Islet precursor cell (in vitro differentiated cells): ENCODE measurements around the gene RSRC1.
"Not testable (repeated sequence)": the region's sequence is repeated elsewhere in the genome, so short reads cannot be mapped to it uniquely, and the experiment has no call there.

Experiments used
- DNase-seq: peaks from one replicate; pipeline ENCODE4 v3.0.0-alpha.2; 2018

RSRC1 gene

GRCh38 chr3:158134363-158134762 lies 24.5 kb downstream of the RSRC1 start:
- no peak for DNase-seq

DNA sequence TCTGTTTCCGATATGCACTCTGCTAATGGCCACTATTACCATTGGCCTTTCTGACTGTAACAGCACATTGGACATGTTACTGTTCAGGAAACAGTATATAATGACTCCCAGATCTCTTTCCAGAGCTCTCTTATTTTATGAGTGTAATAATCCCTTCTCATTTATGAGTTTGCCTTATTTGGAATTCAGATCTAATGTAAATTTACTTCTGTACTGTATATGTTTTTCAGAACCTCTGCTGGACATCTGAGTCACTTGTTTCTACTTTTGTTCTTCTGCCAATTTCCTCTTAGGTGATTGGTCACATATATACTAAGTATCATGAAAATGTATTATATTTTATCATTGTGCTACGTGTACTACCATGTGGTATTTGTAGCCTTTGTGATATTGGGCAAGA lies 30.5 kb downstream of the RSRC1 start:
- no peak for DNase-seq

- no peak for DNase-seq
Observed at GRCh38 chr3:158148218-158148617, 38.3 kb downstream of the RSRC1 start.

GRCh38 chr3:158152186-158152585 lies 42.3 kb downstream of the RSRC1 start:
- no peak for DNase-seq

- DNase-seq = no peak
Observed at GRCh38 chr3:158158969-158159368, 49.1 kb downstream of the RSRC1 start.

- no peak for DNase-seq
Observed at GRCh38 chr3:158159714-158160113, 49.8 kb downstream of the RSRC1 start.

DNA sequence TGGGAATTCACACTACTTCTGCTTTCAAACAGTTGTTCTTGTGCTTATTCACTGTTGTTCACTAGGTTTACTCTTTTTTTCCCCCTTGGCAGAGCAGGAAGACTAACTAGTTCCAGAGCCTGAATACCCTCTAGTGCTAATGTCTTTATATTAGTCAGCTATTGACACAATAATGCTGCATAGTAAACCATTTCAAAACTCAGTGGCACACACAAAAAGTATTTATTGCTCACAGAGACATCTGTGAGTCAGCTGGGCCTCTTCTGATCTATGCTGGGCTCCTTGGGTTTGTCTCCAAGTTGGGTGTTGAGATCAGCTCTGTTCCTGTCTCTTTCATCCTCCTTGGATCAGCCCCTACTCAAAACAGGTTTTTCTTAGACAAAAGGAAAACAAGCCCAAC lies 51.1 kb downstream of the RSRC1 start:
- peak; percentile 54 for DNase-seq

- DNase-seq = no peak
Observed at GRCh38 chr3:158165141-158165655, 55.3 kb downstream of the RSRC1 start.

- no peak for DNase-seq
Observed at GRCh38 chr3:158165730-158166129, 55.8 kb downstream of the RSRC1 start.

GRCh38 chr3:158166223-158166622 lies 56.3 kb downstream of the RSRC1 start:
- no peak for DNase-seq

GRCh38 chr3:158167737-158168557 lies 58.1 kb downstream of the RSRC1 start:
- peak; percentile 52 for DNase-seq

GRCh38 chr3:158169091-158169491 lies 59.2 kb downstream of the RSRC1 start:
- no peak for DNase-seq

- DNase-seq = no peak
Observed at GRCh38 chr3:158181096-158181495, 71.2 kb downstream of the RSRC1 start.

DNA sequence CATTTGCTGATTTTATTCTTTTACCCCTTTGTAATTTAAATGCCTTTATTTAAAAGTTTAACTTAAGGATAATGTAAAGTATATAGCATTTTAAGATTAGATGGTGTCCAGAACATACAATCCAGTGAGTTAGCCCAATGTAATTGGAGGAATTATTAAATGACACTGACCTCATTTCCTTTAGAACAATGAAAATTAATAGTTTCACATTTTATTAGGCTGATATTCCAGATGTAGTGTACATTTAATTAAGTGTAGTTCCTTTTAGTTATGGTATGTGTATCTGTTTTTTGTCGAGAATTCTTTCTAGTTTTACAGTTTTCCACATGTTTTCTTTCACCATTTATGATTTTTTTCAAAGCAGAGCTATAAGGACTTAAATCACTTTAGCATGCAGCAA lies 75.8 kb downstream of the RSRC1 start:
- no peak for DNase-seq

GRCh38 chr3:158200955-158201354 lies 91.1 kb downstream of the RSRC1 start:
- DNase-seq = no peak

- no peak for DNase-seq
Observed at GRCh38 chr3:158205324-158205723, 95.4 kb downstream of the RSRC1 start.

DNA sequence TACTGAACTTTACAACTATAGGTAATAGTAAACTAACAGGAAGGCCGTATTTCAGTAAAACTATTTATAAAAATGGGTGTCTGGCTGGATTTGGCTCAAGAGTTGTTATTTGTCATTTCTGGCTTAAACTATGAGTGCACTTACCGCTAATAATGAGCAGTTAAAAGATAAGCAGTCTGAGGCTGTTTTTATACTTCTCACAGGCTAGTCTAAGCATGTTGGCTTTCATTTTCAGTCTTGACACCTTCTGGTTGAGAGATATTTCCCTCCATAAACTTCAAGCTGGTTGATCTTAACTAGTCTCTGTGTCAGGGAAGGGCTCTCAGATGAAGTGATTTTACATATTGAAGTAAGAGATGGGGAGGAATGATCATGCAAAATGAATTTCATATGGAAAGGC lies 96.1 kb downstream of the RSRC1 start:
- DNase-seq = no peak

GRCh38 chr3:158210067-158210466 lies 100.2 kb downstream of the RSRC1 start:
- no peak for DNase-seq

DNA sequence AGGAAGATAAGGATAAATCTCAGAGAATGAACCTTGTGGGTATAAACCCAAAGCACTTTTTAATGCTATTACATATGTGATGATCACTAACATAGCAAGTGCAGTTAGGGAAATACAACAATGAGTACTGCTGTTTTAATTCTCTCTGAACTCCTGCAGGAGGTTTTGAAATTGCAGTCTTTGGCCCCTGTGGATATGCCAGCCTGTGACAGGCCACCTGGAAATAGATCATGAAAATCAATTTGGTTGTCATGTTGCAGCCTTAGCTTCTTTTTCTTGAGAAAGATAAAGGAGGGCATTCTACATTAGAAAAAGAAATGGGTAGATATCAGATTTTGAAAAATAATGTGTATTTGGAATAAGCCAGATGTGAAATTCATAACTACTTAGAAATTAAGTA lies 103.6 kb downstream of the RSRC1 start:
- no peak for DNase-seq

DNA sequence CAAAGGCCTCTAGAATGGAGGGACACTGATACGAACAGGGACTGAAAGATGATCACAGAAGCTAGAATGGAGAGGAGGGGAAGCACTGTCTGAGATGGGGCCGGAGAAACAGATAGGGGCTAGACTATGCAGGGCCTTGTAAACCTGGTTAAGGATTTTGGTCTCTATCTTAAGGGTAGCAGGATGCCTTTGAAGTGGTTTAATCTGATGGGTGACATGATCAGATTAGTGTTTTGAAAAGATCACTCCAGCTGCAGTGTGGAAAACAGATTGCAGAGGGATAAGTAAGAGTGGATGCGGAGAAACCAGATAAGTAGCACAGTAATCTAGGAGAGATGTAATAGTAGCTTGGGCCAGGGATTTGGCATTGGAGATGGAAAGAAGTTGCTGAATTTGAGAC lies 108.1 kb downstream of the RSRC1 start:
- DNase-seq = no peak

DNA sequence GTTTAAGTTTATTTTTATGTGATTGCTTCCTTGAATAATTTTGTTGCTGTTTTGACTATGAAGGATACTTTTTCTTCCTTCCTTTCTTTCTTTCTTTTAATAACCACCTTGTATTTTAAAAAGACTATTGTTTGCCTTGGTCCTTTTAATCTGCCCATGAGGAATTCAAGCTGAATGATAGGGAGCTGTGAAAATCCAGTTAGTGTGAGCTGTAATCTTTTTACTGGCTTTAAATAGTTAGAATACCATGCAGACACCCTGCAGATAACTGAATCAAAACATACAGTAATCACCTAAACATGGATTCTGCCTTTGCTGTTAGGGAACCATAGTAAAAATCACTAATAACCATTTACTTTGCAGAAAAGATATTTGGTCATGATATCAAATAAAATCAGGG lies 110.7 kb downstream of the RSRC1 start:
- no peak for DNase-seq

DNA sequence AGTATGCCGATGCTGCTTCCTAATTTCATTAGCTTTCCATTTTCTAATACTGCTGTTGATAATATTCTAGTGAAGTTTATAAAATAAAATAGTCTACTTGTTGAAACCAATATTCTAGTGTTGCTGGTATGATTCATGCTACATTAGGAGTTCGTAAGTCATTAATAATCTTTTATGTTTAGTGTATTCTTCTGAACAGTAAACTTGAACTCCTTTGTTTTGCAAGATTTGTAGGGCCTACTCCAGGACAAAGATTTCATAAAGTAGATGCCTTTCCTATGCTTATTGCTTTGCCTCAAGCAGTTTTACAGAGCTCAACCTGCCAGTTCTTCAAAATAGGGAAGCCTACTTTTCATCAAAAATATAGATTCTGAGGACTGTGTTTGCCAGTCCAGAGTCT lies 111.5 kb downstream of the RSRC1 start:
- no peak for DNase-seq

DNA sequence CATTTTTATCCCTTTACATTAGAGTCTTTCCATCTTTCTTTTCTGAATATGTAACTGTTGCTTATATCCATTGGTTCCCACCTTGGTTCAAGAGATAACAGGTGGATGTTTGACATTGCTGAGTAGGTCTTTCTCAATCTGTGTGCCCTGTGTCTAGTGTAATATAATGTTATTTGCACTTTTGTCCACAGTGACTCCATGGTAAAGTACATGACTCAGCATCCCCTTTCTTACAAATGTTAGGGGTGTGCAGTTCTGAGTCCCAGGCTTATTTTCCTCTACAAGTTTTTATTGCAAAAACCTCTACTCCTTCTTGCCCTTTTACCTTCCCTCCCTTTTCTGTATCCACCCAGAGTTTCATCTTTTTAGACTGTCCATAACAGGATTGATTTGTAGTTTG lies 116.5 kb downstream of the RSRC1 start:
- DNase-seq = no peak

GRCh38 chr3:158228942-158229341 lies 119.1 kb downstream of the RSRC1 start:
- not testable (repeated sequence) for DNase-seq

DNA sequence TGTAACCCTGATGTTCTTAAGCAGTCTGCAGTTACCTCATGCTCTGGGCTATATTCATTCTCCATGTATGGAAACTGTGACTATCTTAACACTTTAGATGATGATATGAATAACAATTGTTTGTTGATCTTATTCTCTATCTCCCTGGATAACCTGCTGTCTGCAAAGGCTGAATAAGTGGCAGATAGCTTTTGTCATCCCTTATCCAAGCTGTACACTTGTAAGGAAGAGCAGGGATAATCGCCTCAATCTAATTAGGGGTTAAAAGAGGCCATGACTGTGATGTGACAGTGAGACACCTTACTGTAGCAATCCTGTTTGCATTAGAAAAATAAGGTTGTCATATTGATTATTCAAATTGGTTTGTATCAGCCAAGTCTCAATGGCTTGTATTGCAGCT lies 123.9 kb downstream of the RSRC1 start:
- no peak for DNase-seq
